GM21576 (cell line): Measurements from ENCODE around the gene RPS23.

Experiments used
- ATAC-seq: cut with Tn5 transposase; IDR thresholded peaks from one replicate; pipeline ENCODE4 v1.9.1; 2021; ENCODE audit warnings: mild to moderate bottlenecking, moderate library complexity; ENCODE audit not compliant: unreplicated experiment

The RPS23 gene

GRCh38 chr5:82246960-82247574 lies 31.1 kb downstream of the RPS23 start:
- ATAC-seq: no peak

- ATAC-seq: no peak
Measured at GRCh38 chr5:82244854-82245635, 33.1 kb downstream of the RPS23 start.

- no peak for ATAC-seq
Measured at GRCh38 chr5:82244151-82244550, 34.0 kb downstream of the RPS23 start.

- no peak for ATAC-seq
Measured at GRCh38 chr5:82234885-82235284, 43.3 kb downstream of the RPS23 start.

- ATAC-seq: peak; percentile 97
Measured at GRCh38 chr5:82225525-82226172, 52.5 kb downstream of the RPS23 start.
